GM20000 (cell line): ENCODE results near the gene TMC6.

Source experiments
- DNase-seq: peaks from one replicate; pipeline ENCODE4 v3.0.0; 2012; ENCODE audit warnings: low spot score
- TF ChIP-seq, protein P1 (sequence below): IDR thresholded peaks from 2 replicates; pipeline ENCODE4 v1.5.1; 2012; ENCODE audit warnings: mild to moderate bottlenecking, control low read depth; ENCODE audit errors: extremely low read depth, missing control alignments

Gene TMC6

DNA sequence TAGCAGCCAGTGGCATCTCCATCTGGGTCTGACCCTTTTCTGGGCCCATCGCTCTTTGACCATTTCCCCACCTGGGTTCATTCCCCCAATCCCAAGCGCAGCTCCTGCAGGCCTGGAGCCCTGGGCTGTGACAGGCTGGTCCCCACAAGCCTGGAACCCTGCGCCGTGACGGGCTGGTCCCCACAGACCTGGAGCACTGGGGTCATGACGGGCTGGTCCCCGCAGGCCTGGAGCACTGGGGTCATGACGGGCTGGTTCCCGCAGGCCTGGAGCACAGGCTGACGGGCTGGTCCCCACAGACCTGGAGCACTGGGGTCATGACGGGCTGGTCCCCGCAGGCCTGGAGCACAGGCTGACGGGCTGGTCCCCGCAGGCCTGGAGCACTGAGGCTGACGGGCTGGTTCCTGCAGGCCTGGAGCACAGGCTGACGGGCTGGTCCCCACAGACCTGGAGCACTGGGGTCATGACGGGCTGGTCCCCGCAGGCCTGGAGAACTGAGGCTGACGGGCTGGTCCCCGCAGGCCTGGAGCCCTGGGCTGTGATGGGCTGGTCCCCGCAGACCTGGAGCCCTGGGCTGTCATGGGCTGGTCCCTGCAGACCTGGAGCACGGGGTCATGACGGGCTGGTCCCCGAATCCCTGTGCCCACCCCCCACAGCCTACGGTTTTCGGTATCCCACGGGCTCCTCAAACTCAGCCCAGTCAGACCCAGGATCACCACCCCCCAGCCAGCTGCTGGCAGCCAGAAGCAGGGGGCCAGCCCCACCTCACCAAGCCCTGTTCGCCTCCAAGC, 16.6 kb downstream of the TMC6 start:
- DNase-seq, result peak; percentile 33
- TF ChIP-seq, protein P1, sequence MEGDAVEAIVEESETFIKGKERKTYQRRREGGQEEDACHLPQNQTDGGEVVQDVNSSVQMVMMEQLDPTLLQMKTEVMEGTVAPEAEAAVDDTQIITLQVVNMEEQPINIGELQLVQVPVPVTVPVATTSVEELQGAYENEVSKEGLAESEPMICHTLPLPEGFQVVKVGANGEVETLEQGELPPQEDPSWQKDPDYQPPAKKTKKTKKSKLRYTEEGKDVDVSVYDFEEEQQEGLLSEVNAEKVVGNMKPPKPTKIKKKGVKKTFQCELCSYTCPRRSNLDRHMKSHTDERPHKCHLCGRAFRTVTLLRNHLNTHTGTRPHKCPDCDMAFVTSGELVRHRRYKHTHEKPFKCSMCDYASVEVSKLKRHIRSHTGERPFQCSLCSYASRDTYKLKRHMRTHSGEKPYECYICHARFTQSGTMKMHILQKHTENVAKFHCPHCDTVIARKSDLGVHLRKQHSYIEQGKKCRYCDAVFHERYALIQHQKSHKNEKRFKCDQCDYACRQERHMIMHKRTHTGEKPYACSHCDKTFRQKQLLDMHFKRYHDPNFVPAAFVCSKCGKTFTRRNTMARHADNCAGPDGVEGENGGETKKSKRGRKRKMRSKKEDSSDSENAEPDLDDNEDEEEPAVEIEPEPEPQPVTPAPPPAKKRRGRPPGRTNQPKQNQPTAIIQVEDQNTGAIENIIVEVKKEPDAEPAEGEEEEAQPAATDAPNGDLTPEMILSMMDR, result no peak

DNA sequence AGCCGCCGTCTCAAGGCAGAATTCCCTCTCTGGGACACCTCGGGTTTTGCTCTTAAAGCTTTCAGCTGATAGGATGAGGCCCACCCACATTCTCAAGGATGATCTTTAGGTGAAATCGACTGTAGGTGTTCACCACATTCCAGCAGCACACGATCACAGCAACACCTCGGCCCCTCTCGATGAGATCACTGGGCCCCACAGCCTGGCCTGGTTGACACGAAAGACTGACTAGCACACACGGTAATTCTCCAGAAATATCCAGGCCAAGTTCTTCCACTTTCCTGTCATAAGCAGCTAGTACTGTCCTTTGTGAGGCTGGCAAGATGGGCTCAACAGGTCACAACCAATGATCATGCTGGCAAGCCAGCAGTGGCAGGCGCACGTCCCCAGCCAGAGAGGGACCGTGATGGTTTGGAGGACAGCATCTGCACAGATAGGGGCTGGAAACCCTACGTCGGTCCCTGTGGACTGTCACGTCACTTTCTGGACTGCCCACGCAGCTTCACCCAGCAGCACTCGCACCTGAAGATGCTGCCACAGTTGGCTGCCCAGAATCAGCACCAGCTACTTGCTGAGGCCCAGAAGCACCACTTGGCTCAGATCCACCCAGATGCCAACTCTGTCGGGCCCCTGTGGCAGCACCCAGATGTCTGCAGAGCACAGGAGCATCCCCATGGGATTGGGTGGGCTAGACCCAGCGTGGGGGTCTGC, 17.4 kb downstream of the TMC6 start:
- TF ChIP-seq, protein P1, result no peak
- DNase-seq, result no peak

DNA sequence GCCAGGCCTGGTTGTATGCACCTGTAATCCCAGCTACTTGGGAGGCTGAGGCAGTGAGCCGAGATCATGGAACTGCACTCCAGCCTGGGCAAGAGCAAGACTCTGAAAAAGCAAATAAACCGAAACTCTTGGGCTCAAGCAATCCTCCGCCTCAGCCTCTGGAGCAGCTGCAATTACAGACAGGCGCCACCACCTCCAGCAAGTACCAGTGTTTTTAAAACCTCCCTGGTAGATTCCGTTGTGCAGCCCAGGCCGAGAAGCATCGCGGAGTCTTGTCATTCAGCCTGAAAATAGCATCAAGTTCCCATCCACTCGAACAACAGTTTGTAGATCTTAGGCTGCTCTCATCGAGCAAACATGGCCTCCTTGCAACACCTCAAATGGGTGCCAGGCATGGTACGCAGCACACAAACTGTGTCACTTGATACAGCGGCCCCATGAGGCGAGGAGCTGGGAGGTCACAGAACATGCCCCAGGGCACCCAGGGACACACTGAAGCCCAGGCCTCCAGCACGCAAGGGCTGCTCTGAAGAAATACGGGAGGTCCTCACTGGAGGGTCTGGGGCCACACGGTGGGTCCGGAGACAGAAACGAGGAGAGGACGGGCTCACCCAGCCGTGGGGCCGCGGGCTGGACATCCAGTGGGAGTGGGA, 18.1 kb downstream of the TMC6 start:
- TF ChIP-seq, protein P1, result no peak

DNA sequence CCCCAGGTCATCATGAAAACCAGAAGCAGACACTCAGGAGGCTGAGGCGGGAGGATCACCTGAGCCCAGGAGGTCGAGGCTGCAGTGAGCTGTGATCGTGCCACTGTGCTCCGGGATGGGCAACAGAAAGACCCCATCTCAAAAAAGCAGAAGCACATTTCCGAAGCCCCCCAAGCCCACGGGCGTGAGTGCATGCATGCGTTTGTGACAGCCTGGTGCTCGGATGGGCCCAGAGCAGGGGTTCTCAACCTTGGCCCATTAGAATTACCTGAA, 19.1 kb downstream of the TMC6 start:
- TF ChIP-seq, protein P1, result no peak
- DNase-seq, result no peak

More for the DNA sequence above, 18.1 kb downstream of the TMC6 start:
- DNase-seq, result no peak

DNA sequence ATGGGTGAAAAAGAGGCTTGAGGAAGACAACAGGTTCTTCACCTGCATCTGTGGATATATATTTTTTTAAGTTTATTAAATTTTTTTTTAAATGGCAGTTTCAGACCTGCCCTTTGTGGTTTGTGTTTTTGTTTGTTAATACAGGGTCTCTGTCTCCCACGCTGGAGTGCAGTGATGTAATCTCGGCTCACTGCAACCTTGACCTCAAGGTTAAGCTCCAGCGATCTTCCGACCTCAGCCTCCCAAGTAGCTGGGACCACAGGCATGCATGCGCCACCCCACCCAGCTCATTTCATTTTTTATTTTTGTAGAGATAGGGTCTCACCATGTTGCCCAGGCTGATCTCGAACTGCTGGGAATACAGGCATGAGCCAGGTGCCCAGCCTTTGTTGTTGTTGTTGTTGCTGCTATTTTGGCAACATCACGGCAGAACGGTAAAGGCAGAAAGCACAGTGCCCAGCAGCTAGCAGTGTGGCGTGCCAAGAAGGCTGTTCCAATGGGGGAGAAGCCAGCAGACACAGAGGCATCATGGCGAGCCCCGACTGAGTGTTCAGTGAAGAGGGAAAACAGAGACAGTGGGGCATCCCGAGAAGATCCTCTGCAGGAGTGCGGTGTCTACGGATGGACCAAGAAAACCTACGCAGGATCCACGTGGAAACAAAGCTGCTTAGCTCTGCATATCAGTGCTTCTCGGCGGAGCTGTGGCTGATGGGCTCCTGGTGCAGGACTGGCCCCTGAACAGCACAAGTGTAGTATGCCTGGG, 19.6 kb downstream of the TMC6 start:
- no peak for DNase-seq
- TF ChIP-seq, protein P1, result no peak

DNA sequence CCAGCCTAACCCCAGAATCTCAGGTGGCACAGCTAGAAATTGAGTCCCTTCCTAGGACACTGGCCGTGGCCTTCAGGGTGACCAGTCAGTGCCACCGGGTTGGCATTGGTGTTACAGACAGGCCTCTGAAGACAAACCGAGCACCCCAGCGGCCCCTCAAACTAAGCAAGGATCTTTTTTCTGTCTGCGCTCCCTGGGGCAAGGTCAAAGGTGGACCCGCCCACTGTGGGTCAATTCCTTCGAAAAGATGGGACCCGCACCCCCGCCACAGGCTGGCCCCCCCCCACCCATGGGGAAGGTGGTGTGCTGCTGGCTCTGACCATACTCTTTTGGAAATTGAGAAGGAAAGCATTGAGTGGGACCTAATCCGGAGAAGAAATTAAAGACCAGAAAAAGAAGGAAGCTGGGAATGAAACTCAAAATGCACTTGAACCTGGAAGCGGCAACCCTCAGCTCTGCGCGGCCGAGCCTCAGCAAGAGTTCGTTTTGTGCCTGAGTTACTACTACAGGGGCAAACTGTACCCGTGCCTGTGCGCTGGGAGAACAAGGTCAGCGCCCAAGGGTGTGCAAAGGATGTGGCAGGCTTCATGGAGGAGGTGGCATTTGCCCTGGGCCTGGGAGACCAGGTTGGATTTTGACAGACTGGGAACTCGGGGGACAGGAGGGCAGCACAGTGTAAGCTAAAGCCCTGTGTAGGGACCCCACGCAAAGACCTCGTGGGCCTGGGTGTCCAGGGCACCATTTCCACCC, 20.4 kb downstream of the TMC6 start:
- peak; percentile 16 for DNase-seq
- TF ChIP-seq, protein P1, result no peak
